ENCODE measurements around the gene ARAP1. TPM values are rescaled to one million over a fixed set of nuclear protein-coding genes. Genes with fewer than 3 reads are reported as not detected.

ARAP1 gene
- total and polyA plus RNA-seq, 2 of the 8 experiments (the other 6 are each of a cell fraction or from before 2014, with no cell fraction given): 25.7 to 61.6 TPM

- Histone ChIP-seq H3K9ac (replicated peaks in 1 of 4; ENCODE audit: extremely low read depth in 1 of 4, low read depth in 3 of 4, low read length in 3 of 4) (no peak overlapping the region), H3K27ac (ENCODE audit: low read depth, low read length) (no peak overlapping the region)
- 88% methylated on average over 2 of the region's 2 CpGs; no CpG with 5 or more reads in 1 of the 2 experiments for WGBS, 2 experiments (ENCODE audit: extremely low coverage in 1 of 2, insufficient coverage in 1 of 2, insufficient read length in 1 of 2, insufficient replicate concordance in 2 of 2, low coverage in 1 of 2, low lambda C conversion rate in 2 of 2, missing lambda C conversion rate in 1 of 2)
- TF ChIP-seq MAX (IDR thresholded peaks at IDR 0.05) (no peak), ATF3 (IDR thresholded peaks at IDR 0.05; ENCODE audit: insufficient read depth, low read depth, low read length) (no peak), RFX5 (IDR thresholded peaks at IDR 0.05; ENCODE audit: borderline replicate concordance, low read depth, low read length) (no peak), ZNF274 (IDR thresholded peaks at IDR 0.05; ENCODE audit: borderline replicate concordance, extremely low read depth, low read length) (no peak), CTBP2 (IDR thresholded peaks at IDR 0.05; ENCODE audit: borderline replicate concordance, insufficient read depth, insufficient read length, low read length) (no peak), TAF1 (IDR thresholded peaks at IDR 0.05; ENCODE audit: low read depth, low read length) (no peak), TBP (IDR thresholded peaks at IDR 0.05; ENCODE audit: low read depth, low read length) (no peak), RXRA (IDR thresholded peaks at IDR 0.05; ENCODE audit: insufficient read depth, low read depth, low read length) (no peak), SAP30 (IDR thresholded peaks at IDR 0.05; ENCODE audit: insufficient read depth, insufficient replicate concordance, low read length) (no peak), SP4 (IDR thresholded peaks at IDR 0.05; ENCODE audit: low read length) (no peak), JUND (IDR thresholded peaks at IDR 0.05; ENCODE audit: low read length) (no peak), CBX5 (IDR thresholded peaks at IDR 0.05; ENCODE audit: low read depth, low read length) (no peak)
Observed at GRCh38 chr11:72793076-72793424, 40.8 kb upstream of the ARAP1 start.

More at GRCh38 chr11:72793076-72793424, 40.8 kb upstream of the ARAP1 start:
- Histone ChIP-seq H2BK12ac (ENCODE audit: low read depth, low read length) (no peak overlapping the region), H4K5ac (ENCODE audit: insufficient read length, low read depth, low read length) (no peak overlapping the region), H3K4me1 (replicated peaks in 1 of 4; ENCODE audit: control insufficient read depth in 3 of 4, insufficient read depth in 4 of 4, low read length in 3 of 4) (peaks cover 0 to 7% (median 5%) of the 10 kb centered on the region in 4 experiments; a peak in 5 of 7 replicates), H3K27me3 (replicated peaks in 1 of 4; ENCODE audit: control insufficient read depth in 3 of 4, extremely low read depth in 1 of 4, insufficient read depth in 3 of 4, low read length in 3 of 4) (no peaks in the 10 kb centered on the region), H2AFZ (ENCODE audit: low read length) (no peak overlapping the region), H3K4me2 (ENCODE audit: insufficient read depth in 1 of 2, low read depth in 2 of 2, low read length in 2 of 2) (peak overlapping the region; percentile 7 to 63), H3K79me1 (ENCODE audit: low read depth, low read length) (no peaks in the 10 kb centered on the region), H4K8ac (ENCODE audit: extremely low read depth, insufficient read depth, low read length) (no peak overlapping the region), H2BK20ac (ENCODE audit: low read length) (no peak overlapping the region), H4K20me1 (replicated peaks in 1 of 2; ENCODE audit: control insufficient read depth in 1 of 2, insufficient read depth in 2 of 2, low read length in 2 of 2) (no peaks in the 10 kb centered on the region), H3K79me2 (ENCODE audit: control insufficient read depth in 1 of 2, insufficient read depth in 2 of 2, low read length in 2 of 2) (no peaks in the 10 kb centered on the region), H3K23ac (ENCODE audit: insufficient read length) (no peak overlapping the region), H4K91ac (replicated peaks; ENCODE audit: insufficient read length, low read length) (no peak overlapping the region), H2BK120ac (replicated peaks; ENCODE audit: low read depth, low read length) (no peak overlapping the region), H3K9me3 (ENCODE audit: insufficient read depth in 2 of 2, low read depth in 1 of 2, low read length in 1 of 2) (no peaks in the 10 kb centered on the region), H3K36me3 (ENCODE audit: control insufficient read depth in 2 of 4, insufficient read depth in 4 of 4, low read length in 3 of 4) (no peaks in the 10 kb centered on the region), H2BK15ac (ENCODE audit: low read length) (no peak overlapping the region), H2AK5ac (ENCODE audit: low read depth, low read length) (no peak overlapping the region), H3K4me3 (ENCODE audit: extremely low read depth in 1 of 4, insufficient read depth in 2 of 4, low read depth in 3 of 4, low read length in 4 of 4) (peak overlapping the region in 2 of 4 experiments; percentile 86 to 93; a peak in 4 of 8 replicates), H3K23me2 (ENCODE audit: low read depth, low read length) (no peaks in the 10 kb centered on the region), H3K14ac (ENCODE audit: insufficient read length) (no peak overlapping the region), H2BK5ac (ENCODE audit: low read depth, low read length) (no peak overlapping the region), H3K4ac (replicated peaks; ENCODE audit: insufficient read length, low read depth, low read length) (no peak overlapping the region), H3K56ac (replicated peaks; ENCODE audit: insufficient read length, low read depth, low read length) (no peak overlapping the region), H3K18ac (ENCODE audit: extremely low read depth, low read length) (no peak overlapping the region)
- CTCF ChIA-PET (ENCODE audit: partially characterized antibody): interaction anchor here (0.5 to 4.8 kb wide), 31 partner anchors 9 to 388 kb away, joined by 3 to 105 read pairs (median 5); partner anchors contain the start of gene ARAP1
- no peak for DNase-seq (ENCODE audit: low read depth in 1 of 2, low spot score in 2 of 2)
- no peak for FAIRE-seq
- POLR2A ChIA-PET (ENCODE audit: partially characterized antibody): interaction anchor here (1.1 to 2.1 kb wide), 6 partner anchors 11 to 68 kb away, joined by 3 to 8 read pairs (median 5); no protein-coding TSS in a partner anchor

All from H1 (cell line).